CD4-positive, alpha-beta T cell treated with Interferon gamma for 1 hour (primary cell): Measurements from ENCODE around the gene TRIM64C.
"Not testable (repeated sequence)": the region's sequence is repeated elsewhere in the genome, so short reads cannot be mapped to it uniquely, and the experiment has no call there.

Experiments
- DNase-seq: peaks from one replicate; pipeline ENCODE4 v3.0.0-alpha.2; 2020

The TRIM64C gene, protein sequence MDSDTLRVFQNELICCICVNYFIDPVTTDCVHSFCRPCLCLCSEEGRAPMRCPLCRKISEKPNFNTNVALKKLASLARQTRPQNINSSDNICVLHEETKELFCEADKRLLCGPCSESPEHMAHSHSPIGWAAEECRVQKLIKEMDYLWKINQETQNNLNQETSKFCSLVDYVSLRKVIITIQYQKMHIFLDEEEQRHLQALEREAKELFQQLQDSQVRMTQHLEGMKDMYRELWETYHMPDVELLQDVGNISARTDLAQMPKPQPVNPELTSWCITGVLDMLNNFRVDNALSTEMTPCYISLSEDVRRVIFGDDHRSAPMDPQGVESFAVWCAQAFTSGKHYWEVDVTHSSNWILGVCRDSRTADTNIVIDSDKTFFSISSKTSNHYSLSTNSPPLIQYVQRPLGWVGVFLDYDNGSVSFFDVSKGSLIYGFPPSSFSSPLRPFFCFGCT

DNA sequence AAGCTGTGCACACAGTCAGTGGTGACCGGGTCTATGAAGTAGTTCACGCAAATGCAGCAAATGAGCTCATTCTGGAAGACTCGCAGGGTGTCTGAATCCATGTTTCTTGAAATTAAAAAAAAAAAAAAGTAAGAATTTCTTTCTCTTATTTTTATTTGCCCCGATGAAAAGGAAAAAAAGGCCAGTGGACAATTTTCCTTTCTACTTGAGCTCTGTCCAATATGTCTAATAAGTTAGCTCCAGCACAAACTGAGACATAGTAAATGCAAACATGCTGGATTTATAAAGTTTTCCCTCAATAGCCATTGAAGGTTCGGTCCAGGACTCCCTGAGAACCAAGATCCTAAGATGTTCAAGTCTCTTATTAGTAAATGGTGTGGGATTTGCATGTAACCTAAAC is at the start of gene TRIM64C:
Gene TRIM64C (minus strand): TSS at position 101 of the 400 bp plus-strand sequence. CDS start 0 bp downstream, at position 101.
- DNase-seq, result not testable (repeated sequence)

DNA sequence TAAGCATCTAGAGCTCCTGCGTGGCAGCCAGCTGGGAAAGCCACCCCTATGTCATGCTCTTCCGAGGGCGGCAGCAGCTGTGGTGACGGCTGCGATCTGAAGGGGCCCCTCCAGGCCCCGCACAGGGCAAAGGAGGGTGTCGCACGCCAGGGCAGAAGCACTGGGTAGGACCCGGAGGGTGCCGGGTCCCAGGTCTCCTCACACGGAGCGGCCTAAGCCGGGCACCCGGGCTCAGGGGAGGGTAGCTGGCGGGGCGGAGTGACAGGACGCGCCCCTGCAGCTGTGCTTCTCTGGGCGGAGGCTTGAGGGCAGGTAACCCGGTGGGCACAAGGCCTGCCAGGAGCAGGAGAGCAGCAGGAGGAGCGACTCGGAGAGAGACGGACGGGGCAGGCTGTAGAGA is 43.4 kb upstream of the TRIM64C start:
- DNase-seq, result not testable (repeated sequence)

DNA sequence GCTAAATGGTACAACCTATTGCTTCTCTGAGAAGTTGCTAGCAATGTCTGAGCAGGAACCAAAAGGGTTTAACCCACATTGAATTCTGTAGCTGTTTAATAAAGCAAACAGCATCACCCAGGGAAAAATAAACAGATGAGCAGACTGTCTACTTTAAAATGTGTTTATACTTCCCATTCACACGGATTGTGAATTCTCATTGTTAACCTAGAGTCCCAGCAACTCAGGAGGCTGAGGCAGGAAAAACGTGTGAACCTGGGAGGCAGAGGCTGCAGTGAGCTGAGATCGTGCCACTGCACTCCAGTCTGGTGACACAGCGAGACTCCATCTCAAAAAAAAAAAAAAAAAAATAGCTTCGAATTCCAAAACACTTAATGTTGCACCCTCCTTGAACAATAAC is 11.0 kb upstream of the TRIM64C start:
- not testable (repeated sequence) for DNase-seq

DNA sequence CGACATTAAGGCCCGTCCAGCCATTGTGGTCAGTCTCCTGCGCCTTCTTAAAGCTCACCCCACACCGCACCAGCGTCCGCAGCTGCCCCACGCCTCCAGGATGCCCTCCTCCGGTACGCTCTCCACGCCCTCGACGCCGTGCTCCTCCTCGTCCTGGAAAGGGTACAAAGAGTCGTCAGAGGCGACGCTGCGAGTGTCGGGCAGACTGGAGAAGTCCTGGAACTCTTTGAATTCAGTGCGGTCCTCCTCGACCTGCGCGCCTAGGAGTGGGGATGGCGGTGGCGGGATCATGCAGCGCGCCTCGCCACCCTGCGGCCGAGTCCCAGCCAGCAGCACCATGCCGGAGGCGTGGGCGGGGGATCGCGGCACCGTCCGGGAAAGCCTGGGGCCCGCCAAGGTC is 9.1 kb downstream of the TRIM64C start:
- DNase-seq, result not testable (repeated sequence)

DNA sequence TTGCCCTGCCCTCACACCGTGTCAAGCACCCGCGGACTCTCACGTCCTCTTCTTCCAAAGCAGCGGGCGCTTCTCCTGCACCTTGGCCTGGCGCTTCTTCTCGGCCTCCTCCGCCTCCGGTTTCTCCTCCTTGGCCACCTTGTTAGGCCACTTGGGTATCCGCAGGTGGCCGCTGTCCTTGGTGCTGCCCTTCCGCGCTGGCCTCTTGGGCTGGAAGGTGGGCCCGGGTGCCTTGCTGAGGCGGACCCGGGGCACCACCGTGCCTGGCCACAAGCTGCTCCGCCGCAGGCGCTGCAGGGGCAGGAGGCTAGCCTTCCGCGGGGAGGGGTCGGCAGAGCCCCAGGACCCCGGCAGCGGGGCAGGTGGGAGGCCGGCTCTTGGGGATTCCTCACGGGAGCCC is 10.7 kb downstream of the TRIM64C start:
- DNase-seq, result not testable (repeated sequence)

DNA sequence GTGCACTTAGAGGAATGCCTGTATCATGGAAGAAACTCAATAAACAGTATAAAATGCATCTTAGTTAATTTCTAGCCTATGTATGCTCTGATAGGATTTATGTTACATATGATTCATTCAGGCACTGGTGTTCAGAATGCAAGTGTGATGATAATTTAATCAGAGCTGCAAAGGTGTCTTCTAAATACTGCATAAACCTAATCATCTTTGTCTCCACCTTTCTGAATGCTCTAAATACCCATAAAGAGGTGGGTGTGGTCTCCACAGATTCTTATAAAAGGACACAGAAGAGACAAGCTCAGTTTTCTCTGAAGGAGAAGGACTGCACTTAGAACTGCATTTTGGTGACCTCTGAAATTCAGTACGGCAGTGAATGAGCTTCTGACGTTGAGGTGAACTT is 30.4 kb downstream of the TRIM64C start, which contains the start of gene TRIM49B:
Gene TRIM49B (plus strand): TSS at position 301 of the 400 bp plus-strand sequence. CDS start 2,777 bp downstream, outside the sequence.
- not testable (repeated sequence) for DNase-seq
